HG02943 (cell line): ENCODE data around the gene SCP2.

Source experiments
- ATAC-seq: cut with Tn5 transposase; IDR thresholded peaks from one replicate; pipeline ENCODE4 v1.9.1; 2021; ENCODE audit warnings: mild to moderate bottlenecking, low read depth, moderate library complexity; ENCODE audit not compliant: unreplicated experiment

The SCP2 gene

GRCh38 chr1:53092659-53093450, 165.8 kb downstream of the SCP2 start:
- ATAC-seq, result no peak

- ATAC-seq, result no peak
Measured at GRCh38 chr1:53093451-53093754, 166.3 kb downstream of the SCP2 start.

GRCh38 chr1:53093778-53094532, 166.9 kb downstream of the SCP2 start:
- ATAC-seq, result no peak

DNA sequence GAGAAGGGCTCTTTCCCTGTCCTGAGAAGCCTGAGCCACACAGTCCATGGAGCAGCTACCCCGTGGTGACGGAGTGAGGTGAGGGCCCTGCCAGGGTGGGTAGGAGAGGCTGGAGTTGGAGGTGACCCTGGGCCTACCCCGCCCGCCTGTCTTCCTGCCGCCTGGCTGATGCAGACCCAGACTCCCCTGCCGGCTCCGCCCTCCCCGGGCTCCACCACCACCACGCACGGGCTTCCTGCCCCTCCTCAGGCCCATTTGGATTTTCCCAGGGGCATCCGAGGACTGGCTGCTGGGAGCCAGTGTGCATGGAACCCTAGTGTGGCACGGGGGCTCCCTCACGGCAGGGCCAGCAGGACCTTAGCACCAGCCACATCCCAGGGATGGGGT, 167.4 kb downstream of the SCP2 start:
- ATAC-seq, result no peak
